ENCODE results near the gene MAGI3.

MAGI3 gene

GRCh38 chr1:113672491-113672890 lies 282.2 kb downstream of the MAGI3 start:
- DNase-seq = no peak
- Histone ChIP-seq H3K36me3 (peaks cover 41% of the 10 kb centered on the region), H3K9me3 (no peaks in the 10 kb centered on the region), H3K4me1 (peaks cover 16% of the 10 kb centered on the region), H3K27me3 (no peaks in the 10 kb centered on the region), H3K4me3 (ENCODE audit: low read depth, low read length) (no peak overlapping the region)
- no peak for TF ChIP-seq CTCF (IDR thresholded peaks at IDR 0.05; ENCODE audit: low read depth, low read length)

GRCh38 chr1:113674591-113674990 lies 284.3 kb downstream of the MAGI3 start:
- DNase-seq = no peak
- no peak for TF ChIP-seq CTCF (IDR thresholded peaks at IDR 0.05; ENCODE audit: low read depth, low read length)
- no peaks in the 10 kb centered on the region for H3K27me3 ChIP-seq

GRCh38 chr1:113675302-113675701 lies 285.0 kb downstream of the MAGI3 start:
- peaks cover 19% of the 10 kb centered on the region for H3K4me1 ChIP-seq
- no peak overlapping the region for H3K4me3 ChIP-seq (ENCODE audit: low read depth, low read length)
- no peaks in the 10 kb centered on the region for H3K27me3 ChIP-seq
- H3K9me3 ChIP-seq = no peaks in the 10 kb centered on the region
- TF ChIP-seq CTCF (IDR thresholded peaks at IDR 0.05; ENCODE audit: low read depth, low read length) = no peak
- no peak for DNase-seq
- H3K36me3 ChIP-seq = peaks cover 28% of the 10 kb centered on the region

More at GRCh38 chr1:113674591-113674990, 284.3 kb downstream of the MAGI3 start:
- Histone ChIP-seq H3K4me1 (peaks cover 19% of the 10 kb centered on the region), H3K4me3 (ENCODE audit: low read depth, low read length) (no peak overlapping the region), H3K36me3 (peaks cover 29% of the 10 kb centered on the region), H3K9me3 (no peaks in the 10 kb centered on the region)

GRCh38 chr1:113676524-113676923 lies 286.2 kb downstream of the MAGI3 start:
- H3K36me3 ChIP-seq = peaks cover 33% of the 10 kb centered on the region
- H3K9me3 ChIP-seq = no peaks in the 10 kb centered on the region
- DNase-seq = no peak
- H3K27me3 ChIP-seq = no peaks in the 10 kb centered on the region
- H3K4me1 ChIP-seq = peaks cover 19% of the 10 kb centered on the region
- no peak overlapping the region for H3K4me3 ChIP-seq (ENCODE audit: low read depth, low read length)
- no peak for TF ChIP-seq CTCF (IDR thresholded peaks at IDR 0.05; ENCODE audit: low read depth, low read length)

- TF ChIP-seq CTCF (IDR thresholded peaks at IDR 0.05; ENCODE audit: low read depth, low read length) = peak; percentile 62
- no peaks in the 10 kb centered on the region for H3K9me3 ChIP-seq
- no peaks in the 10 kb centered on the region for H3K27me3 ChIP-seq
- DNase-seq = peak; percentile 60
- no peak overlapping the region for H3K4me3 ChIP-seq (ENCODE audit: low read depth, low read length)
- H3K36me3 ChIP-seq = peaks cover 29% of the 10 kb centered on the region
- peaks cover 19% of the 10 kb centered on the region for H3K4me1 ChIP-seq
These were observed 287.2 kb downstream of the MAGI3 start for GRCh38 chr1:113677250-113678158.

- no peak for DNase-seq
- H3K9me3 ChIP-seq = no peaks in the 10 kb centered on the region
- H3K4me1 ChIP-seq = peaks cover 19% of the 10 kb centered on the region
- H3K27me3 ChIP-seq = no peaks in the 10 kb centered on the region
- no peak overlapping the region for H3K4me3 ChIP-seq (ENCODE audit: low read depth, low read length)
- TF ChIP-seq CTCF (IDR thresholded peaks at IDR 0.05; ENCODE audit: low read depth, low read length) = no peak
- H3K36me3 ChIP-seq = peaks cover 29% of the 10 kb centered on the region
These were observed 287.8 kb downstream of the MAGI3 start for GRCh38 chr1:113678159-113678469.
